Measurements from ENCODE around the gene NT5DC1. TPM values are rescaled to one million over a fixed set of nuclear protein-coding genes. Genes with fewer than 3 reads are reported as not detected.

NT5DC1 gene
- total RNA-seq, 2 experiments from 2014 or later: 20.5 to 58.8 TPM

DNA sequence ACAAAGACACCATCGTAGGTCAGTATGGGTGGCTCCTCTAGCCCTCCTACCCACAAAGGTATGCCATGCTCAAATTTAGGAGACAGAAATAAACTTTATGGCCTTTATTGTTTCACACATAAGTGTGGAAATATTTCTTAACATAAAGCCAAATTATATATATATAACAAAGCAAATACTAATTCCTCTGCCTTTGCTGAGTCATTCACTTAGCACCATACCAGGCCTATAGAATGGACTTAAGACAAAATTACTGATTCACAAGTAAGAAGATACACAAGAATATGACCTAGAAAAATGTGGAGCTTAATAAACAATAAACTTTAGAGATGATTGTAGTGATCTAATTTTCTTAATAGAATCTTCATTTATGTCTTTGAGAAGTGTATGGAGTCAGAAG is 45.1 kb upstream of the NT5DC1 start:
- Histone ChIP-seq H3K9me2 (ENCODE audit: insufficient read depth, low read length) (no peaks in the 10 kb centered on the region), H2AFZ (ENCODE audit: low read length) (no peak overlapping the region), H4K20me1 (ENCODE audit: insufficient read depth, low read length) (no peaks in the 10 kb centered on the region), H3K36me3 (ENCODE audit: insufficient read depth, low read length) (no peaks in the 10 kb centered on the region), H3K4me2 (ENCODE audit: low read length) (no peak overlapping the region), H3K4me3 (ENCODE audit: low read depth, low read length, poor library complexity, severe bottlenecking) (no peak overlapping the region), H3K9me3 (ENCODE audit: low read length) (no peaks in the 10 kb centered on the region), H3K27ac (ENCODE audit: low read depth, low read length, poor library complexity, severe bottlenecking) (no peak overlapping the region), H3K79me2 (ENCODE audit: insufficient read depth, low read depth, low read length) (no peaks in the 10 kb centered on the region), H3K4me1 (ENCODE audit: insufficient read depth, low read length, poor library complexity, severe bottlenecking) (no peaks in the 10 kb centered on the region)
- ChIA-PET CTCF (ENCODE audit: unreplicated experiment) (no interaction called here), POLR2A (interaction anchor here (0.7 to 1.5 kb wide), 2 partner anchors 27 to 30 kb away, joined by 3 to 4 read pairs; no protein-coding TSS in a partner anchor)
- TF ChIP-seq, protein P1, sequence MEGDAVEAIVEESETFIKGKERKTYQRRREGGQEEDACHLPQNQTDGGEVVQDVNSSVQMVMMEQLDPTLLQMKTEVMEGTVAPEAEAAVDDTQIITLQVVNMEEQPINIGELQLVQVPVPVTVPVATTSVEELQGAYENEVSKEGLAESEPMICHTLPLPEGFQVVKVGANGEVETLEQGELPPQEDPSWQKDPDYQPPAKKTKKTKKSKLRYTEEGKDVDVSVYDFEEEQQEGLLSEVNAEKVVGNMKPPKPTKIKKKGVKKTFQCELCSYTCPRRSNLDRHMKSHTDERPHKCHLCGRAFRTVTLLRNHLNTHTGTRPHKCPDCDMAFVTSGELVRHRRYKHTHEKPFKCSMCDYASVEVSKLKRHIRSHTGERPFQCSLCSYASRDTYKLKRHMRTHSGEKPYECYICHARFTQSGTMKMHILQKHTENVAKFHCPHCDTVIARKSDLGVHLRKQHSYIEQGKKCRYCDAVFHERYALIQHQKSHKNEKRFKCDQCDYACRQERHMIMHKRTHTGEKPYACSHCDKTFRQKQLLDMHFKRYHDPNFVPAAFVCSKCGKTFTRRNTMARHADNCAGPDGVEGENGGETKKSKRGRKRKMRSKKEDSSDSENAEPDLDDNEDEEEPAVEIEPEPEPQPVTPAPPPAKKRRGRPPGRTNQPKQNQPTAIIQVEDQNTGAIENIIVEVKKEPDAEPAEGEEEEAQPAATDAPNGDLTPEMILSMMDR (conservative IDR thresholded peaks at IDR 0.05; ENCODE audit: low read length): no peak
- no peak for TF ChIP-seq EZH2phosphoT487 (IDR thresholded peaks at IDR 0.05; ENCODE audit: borderline replicate concordance, low read depth, low read length)
- BruUV-seq (replicated peaks): no TSS peak
- no peak for DNase-seq (ENCODE audit: low spot score)
- intact Hi-C loops (cut with micrococcal nuclease; ENCODE audit: unreplicated experiment): no loop called here

DNA sequence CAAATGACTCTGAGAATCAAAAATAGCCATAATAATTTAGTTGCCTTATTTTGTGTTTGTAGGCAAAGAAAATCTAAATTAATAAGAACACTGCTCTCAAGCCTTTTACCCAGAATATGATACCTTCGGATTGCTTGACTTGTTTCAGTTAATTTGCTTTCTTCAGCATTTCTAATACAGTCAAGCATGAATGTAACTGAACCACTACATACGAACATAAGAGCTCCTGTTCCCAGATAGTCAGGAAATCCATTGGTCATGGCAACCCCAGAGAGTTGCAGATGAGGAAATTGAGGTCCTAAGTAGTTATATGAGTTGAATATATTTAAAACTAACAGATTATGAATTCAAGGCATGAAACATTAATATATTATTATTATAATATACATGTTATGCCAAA is 42.9 kb upstream of the NT5DC1 start:
- POLR2A ChIA-PET: no interaction called here
- Histone ChIP-seq H3K9me2 (ENCODE audit: insufficient read depth, low read length) (no peaks in the 10 kb centered on the region), H3K27ac (ENCODE audit: low read depth, low read length, poor library complexity, severe bottlenecking) (no peak overlapping the region), H3K4me1 (ENCODE audit: insufficient read depth, low read length, poor library complexity, severe bottlenecking) (no peaks in the 10 kb centered on the region), H3K4me3 (ENCODE audit: low read depth, low read length, poor library complexity, severe bottlenecking) (no peak overlapping the region), H2AFZ (ENCODE audit: low read length) (no peak overlapping the region), H3K4me2 (ENCODE audit: low read length) (no peak overlapping the region), H3K79me2 (ENCODE audit: insufficient read depth, low read depth, low read length) (no peaks in the 10 kb centered on the region), H4K20me1 (ENCODE audit: insufficient read depth, low read length) (no peaks in the 10 kb centered on the region), H3K36me3 (ENCODE audit: insufficient read depth, low read length) (no peaks in the 10 kb centered on the region), H3K9me3 (ENCODE audit: low read length) (no peaks in the 10 kb centered on the region)
- CTCF ChIA-PET (ENCODE audit: unreplicated experiment): no interaction called here
- no peak for TF ChIP-seq EZH2phosphoT487 (IDR thresholded peaks at IDR 0.05; ENCODE audit: borderline replicate concordance, low read depth, low read length)
- TF ChIP-seq, protein P1 (conservative IDR thresholded peaks at IDR 0.05; ENCODE audit: low read length): no peak
- intact Hi-C loops (cut with micrococcal nuclease; ENCODE audit: unreplicated experiment): no loop called here
- DNase-seq (ENCODE audit: low spot score): no peak
- BruUV-seq (replicated peaks): no TSS peak

- no peak overlapping the region for H3K27ac ChIP-seq (ENCODE audit: low read depth, low read length, poor library complexity, severe bottlenecking)
- H4K20me1 ChIP-seq (ENCODE audit: insufficient read depth, low read length): no peaks in the 10 kb centered on the region
- CTCF ChIA-PET (ENCODE audit: unreplicated experiment): no interaction called here
- H3K4me3 ChIP-seq (ENCODE audit: low read depth, low read length, poor library complexity, severe bottlenecking): no peak overlapping the region
- POLR2A ChIA-PET: interaction anchor here (0.9 to 1.6 kb wide), 4 partner anchors 8 to 21 kb away, joined by 3 to 4 read pairs (median 4); no protein-coding TSS in a partner anchor
- H3K9me2 ChIP-seq (ENCODE audit: insufficient read depth, low read length): no peaks in the 10 kb centered on the region
- no peaks in the 10 kb centered on the region for H3K79me2 ChIP-seq (ENCODE audit: insufficient read depth, low read depth, low read length)
- no peaks in the 10 kb centered on the region for H3K36me3 ChIP-seq (ENCODE audit: insufficient read depth, low read length)
- H3K9me3 ChIP-seq (ENCODE audit: low read length): no peaks in the 10 kb centered on the region
- no peak for TF ChIP-seq EZH2phosphoT487 (IDR thresholded peaks at IDR 0.05; ENCODE audit: borderline replicate concordance, low read depth, low read length)
- TF ChIP-seq, protein P1 (conservative IDR thresholded peaks at IDR 0.05; ENCODE audit: low read length): no peak
- no peak overlapping the region for H2AFZ ChIP-seq (ENCODE audit: low read length)
- intact Hi-C loops (cut with micrococcal nuclease; ENCODE audit: unreplicated experiment): loop anchor here (5.0 kb wide), 1 partner anchor 48 kb away; no protein-coding TSS in a partner anchor
- no TSS peak for BruUV-seq (replicated peaks)
- DNase-seq (ENCODE audit: low spot score): no peak
- peak overlapping the region; percentile 26; the same call in 1 of the 2 replicates for H3K4me2 ChIP-seq (ENCODE audit: low read length)
- no peaks in the 10 kb centered on the region for H3K4me1 ChIP-seq (ENCODE audit: insufficient read depth, low read length, poor library complexity, severe bottlenecking)
Observed at GRCh38 chr6:116059713-116060571, 40.7 kb upstream of the NT5DC1 start.
